Medulla oblongata (tissue), 1 donor: ENCODE measurements around the gene TXLNA.
A peak's percentile ranks its signal among the peaks of the same experiment; 100 is the strongest.
"Not testable (repeated sequence)": the region's sequence is repeated elsewhere in the genome, so short reads cannot be mapped to it uniquely, and the experiment has no call there.

Source experiments
- DNase-seq: peaks from one replicate; pipeline ENCODE4 v3.0.0-alpha.2; 2015; ENCODE audit errors: extremely low spot score

TXLNA gene

DNA sequence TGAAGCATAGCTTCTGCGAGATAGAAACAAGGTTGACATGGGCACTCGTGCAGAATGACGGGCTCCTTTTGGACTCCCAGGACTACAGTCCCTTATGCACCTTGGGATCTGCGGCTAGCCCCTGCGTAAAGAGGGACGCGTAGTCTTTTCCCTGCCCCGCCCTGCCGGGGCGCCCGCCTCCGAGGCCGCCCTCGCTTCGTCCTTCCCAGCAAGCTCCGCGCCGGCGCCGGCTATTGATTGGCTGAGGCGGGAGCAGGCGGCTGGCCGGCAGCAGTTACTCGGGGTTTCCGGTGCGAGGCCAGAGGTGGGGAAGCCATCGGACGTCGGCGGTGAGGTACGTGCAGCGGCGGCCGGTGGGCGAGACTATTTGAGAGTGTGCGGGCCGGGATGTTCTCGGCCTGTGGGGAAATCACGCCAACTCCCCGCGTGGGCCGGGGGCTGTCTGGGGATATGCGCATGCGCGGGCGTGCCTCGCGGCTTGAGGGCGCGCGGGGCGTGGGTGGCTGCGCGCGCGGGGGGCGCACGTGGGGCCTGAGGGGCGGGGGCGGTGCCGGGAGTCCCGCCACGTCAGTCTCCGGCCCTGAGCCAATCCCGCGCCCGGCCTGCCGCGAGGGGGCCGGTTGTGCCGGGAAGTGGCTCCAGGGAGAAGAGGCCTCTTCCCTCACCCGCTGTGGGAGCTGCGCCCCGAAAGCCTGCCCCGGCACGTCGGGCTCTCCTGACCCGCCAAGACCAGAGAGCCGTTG is at the start of gene TXLNA:
Gene TXLNA, plus strand, starts transcription at position 233 of the 743 bp plus-strand sequence. CDS start 671 bp downstream, outside the sequence.
- DNase-seq: peak; percentile 93

GRCh38 chr1:32133950-32134280 is 45.6 kb upstream of the TXLNA start:
- not testable (repeated sequence) for DNase-seq

DNA sequence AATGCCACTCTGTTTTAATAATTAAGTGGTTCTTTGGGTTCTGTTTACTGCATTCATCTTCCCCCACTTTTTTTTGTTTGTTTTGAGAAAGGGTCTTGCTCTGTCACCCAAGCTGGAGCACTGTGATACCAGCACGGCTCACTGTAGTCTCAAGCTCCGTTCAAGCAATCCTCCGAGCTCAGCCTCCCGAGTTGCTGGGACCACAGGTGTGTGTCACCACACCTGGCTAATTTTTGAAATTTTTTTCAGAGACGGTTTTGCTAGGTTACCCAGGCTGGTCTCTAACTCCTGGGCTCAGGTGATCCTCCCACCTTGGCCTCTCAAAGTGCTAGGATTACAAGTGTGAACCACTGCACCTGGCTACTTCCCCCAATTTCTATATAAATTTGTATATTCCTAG is 42.4 kb upstream of the TXLNA start:
- no peak for DNase-seq

DNA sequence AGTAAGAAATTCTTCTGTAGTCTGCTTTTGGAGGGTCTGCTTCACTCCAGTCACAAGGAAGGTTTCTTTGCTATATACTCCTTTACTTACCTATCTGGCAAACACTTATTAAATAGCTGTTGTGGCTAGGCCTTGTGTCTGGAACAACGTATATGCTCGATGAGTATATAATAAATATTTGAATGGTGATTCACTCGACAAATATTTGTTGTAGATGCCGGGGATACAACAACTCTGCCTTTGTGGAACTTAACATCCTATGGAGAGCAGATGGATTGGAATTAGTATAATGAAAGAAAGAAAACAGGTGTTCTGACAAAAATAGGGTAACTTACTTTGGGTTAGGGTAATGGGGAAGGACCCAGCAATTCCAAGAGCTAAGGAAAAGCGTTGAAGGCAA is 40.5 kb upstream of the TXLNA start:
- DNase-seq: no peak

DNA sequence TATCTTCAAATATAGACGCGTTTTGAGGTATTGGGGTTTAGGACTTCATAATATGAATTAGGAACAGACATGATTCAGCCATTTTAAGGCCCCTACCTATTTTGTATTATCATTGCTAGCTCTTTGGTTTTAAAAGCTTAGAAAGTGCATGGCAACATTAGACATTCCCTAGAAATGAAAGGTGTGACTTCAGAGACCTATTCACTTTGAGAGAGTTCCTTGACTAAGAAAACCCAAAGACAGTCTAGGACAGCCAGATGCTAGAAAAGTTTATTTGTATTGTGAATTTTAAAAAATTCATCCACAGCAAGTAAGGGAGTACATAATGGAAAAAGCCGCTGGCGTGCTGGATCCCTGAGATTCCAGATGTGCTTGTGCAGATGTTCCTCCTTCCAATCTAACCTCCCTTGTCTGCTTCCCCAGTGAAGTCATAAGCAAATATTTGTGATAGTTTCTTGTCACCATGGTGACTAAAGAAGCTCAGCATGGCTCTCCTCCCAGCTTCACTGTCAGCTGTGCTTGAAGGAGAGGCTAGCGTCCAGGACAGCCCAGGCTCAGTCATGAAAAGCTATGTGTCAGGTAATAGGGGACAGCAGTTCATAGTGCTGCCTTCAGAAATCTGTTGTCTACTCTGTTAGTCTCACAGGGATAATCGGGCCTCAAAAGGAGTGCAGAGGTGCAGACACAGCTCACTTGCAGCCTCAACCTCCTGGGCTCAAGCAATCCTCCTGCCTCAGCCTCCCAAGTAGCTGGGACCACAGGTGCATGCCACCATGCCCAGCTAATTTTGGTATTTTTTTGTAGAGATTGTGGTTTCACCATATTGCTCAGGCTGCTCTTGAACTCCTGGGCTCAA is 36.8 kb upstream of the TXLNA start:
- peak; percentile 60 for DNase-seq

- DNase-seq: not testable (repeated sequence)
Observed at GRCh38 chr1:32143302-32143695, 36.2 kb upstream of the TXLNA start.

DNA sequence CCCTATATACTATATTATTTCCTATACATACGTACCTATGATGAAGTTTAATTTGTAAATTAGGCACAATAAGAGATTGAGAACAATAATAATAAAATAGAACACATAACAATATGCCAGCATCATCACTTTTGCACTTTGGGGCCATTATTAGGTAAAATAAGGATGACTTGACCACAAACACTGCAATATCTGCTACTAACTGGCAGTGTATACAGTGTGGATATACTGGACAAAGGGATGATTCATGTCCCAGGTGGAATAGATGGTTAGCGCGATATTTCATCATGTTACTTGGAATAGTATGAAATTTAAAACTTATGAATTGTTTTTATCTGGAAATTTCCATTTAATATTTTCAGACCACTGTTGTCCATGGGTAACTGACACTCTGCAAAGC is 35.4 kb upstream of the TXLNA start:
- DNase-seq: no peak

DNA sequence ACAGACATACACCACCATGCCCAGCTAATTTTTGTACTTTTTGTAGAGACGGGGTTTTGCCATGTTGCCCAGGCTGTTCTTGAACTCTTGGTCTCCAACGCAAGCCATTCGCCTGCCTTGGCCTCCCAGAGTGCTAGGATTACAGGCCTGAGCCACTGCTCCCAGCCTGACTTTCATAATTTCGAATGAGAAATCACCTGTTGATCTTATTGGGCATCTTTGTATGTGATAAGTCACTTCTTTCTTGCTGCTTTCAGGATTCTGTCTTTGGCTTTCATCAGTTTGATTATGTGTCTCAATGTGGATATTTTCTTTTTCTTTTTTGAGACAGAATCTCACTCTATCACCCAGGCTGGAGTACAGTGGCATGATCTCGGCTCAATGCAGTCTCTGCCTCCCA is 31.7 kb upstream of the TXLNA start:
- DNase-seq: not testable (repeated sequence)

GRCh38 chr1:32150847-32151246 is 28.6 kb upstream of the TXLNA start:
- DNase-seq: no peak

DNA sequence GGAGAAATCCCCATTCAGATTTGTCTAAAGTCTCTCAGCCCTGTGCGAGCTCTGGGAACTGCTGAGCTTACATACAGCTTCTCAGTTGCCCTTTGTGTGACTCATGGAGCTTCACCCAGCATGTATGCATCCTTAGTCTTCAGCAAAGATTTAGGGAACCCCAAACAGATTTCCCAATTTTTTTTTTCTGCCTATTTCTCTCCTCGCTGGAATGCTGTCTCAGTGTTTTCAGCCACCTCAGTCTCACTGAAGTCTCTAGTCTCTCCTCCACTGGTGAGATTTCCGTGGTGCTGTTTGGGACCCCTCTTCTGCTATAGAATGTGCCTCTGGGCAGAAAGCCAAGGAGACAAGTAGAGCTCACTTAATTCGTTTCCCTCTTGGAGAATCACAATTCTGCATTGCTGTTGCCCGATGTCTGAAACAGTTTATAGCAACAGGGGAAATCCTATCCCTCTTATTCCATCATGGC is 28.1 kb upstream of the TXLNA start:
- no peak for DNase-seq

GRCh38 chr1:32159189-32159588 is 20.3 kb upstream of the TXLNA start:
- DNase-seq: no peak

GRCh38 chr1:32163405-32163804 is 16.1 kb upstream of the TXLNA start:
- DNase-seq: no peak

- not testable (repeated sequence) for DNase-seq
Observed at GRCh38 chr1:32165633-32166032, 13.8 kb upstream of the TXLNA start.

DNA sequence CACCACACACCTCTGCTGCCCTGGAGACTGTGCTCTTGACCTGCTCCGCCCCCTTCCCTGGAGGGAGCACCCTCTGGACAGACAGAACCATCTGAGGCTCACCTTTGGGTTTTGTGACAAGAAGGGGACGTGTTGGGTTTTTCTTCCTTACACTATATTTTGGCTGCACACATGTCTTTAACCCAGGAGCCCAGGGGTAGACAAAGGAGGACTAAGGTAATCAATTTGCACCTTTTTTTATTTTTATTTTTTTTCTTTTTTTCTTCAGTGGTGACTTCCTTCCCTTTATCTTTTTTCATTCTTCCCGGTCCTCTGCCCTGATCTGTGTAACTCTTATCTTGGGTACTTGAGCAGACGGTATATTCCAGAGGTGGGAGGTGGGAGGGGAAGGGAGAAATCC is 8.5 kb upstream of the TXLNA start:
- no peak for DNase-seq

- DNase-seq: no peak
Observed at GRCh38 chr1:32172621-32173245, 6.7 kb upstream of the TXLNA start.

DNA sequence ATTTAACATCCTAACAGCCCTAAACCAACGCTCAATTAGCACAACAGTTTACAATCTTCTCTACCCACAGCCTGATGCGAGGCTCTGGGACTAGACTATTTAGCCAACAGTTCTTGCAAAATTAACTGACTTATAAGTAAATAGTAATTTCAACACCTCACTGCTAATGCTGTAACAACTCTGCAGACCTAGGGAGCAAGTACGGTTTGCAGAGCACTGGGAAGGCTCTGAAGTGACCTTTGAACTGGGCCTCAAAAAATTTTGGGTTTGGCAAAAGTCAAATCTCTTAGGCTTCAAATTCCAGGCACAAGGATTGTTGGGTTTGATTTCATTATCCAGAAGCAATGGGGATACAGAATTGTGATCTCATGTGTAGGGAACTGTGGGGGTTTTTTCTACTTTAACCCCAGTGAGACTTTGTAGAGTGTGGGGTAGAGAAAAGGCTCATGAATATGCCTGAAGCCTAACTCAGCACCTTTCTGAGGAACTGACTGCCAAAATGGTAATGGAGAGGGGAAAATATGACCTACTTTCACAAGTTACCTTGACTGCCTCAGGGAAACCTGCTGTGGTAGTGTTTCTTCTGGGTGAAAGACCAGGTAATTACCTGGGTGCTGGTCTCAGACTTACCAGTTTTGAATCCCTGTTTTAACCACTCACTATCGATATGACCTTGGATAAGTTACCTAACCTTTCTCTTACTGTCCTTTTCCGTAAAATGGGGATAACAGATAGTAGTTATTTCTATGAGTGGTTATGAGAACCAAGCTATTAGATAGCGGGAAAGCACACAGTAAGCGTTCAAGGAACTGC is 889 bp upstream of the TXLNA start:
- no peak for DNase-seq

GRCh38 chr1:32179193-32179442 is 357 bp upstream of the TXLNA start:
- DNase-seq: no peak

GRCh38 chr1:32180186-32181060 is 948 bp downstream of the TXLNA start:
- DNase-seq: peak; percentile 24

- DNase-seq: no peak
Observed at GRCh38 chr1:32181065-32181464, 1.6 kb downstream of the TXLNA start.

DNA sequence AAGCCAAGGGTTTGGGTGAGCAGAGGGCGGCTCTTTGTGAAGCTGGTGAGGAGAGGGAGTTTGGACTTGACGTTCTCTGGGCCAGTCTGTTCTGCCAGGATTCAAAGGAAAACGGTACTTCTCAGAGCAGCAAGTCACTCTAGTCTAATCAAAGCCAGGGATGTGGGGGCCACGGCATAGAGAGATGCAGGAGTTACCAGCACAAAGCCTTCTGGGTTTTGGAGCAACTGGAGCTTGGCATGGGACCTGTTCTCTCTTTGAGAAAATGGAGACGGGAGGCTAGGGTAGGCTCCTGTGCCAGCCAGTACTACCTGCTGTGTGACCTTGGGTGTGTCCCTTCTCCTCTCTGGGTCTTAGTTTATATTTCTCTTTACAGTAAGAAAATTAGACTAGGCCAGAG is 2.1 kb downstream of the TXLNA start:
- DNase-seq: no peak

DNA sequence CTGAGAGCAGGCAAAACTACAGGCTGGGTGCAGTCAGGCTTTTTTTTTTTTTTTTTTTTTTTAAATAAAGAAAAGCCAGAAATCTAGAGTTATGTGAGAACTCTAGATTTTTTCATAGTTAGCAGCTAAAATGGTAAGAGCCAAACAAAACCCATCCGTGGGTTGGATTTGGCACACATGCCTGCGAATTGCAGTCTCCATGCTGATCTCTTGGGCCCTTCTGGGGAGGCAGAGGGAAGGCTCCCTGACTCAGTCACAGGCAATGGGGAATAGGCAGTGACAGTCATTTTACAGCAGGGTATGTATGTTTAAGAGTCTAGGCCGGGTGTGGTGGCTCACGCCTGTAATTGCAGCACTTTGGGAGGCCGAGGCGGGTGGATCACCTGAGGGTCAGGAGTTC is 2.6 kb downstream of the TXLNA start:
- DNase-seq: no peak
